K562 (cell line): ENCODE data around the gene KRAS. TPM values are rescaled to one million over a fixed set of nuclear protein-coding genes. Genes with fewer than 3 reads are reported as not detected.

Experiments used
- ATAC-seq: fragments of 200-7000 bp; cut with Tn5 transposase; 3 replicates; pipeline ENCODE4 v1.9.1; 2020; ENCODE audit warnings: moderate library complexity
- BruUV-seq: library from RNA; stranded (reverse); fragments of 400-500 nt; replicated peaks from 2 replicates; lab custom pipeline; 2021; lab: Mats Ljungman, UMichigan
- CTCF ChIA-PET: fragments of 300-600 bp; formaldehyde crosslinking; extraction: SDS; loops from one replicate; lab custom pipeline; 2021; ENCODE audit warnings: low intra/inter-chr PET ratio; lab: Yijun Ruan, JAX
- POLR2A ChIA-PET: fragments of 300-600, 350-650 bp; sonication (Branson Sonifier 250); formaldehyde crosslinking; extraction: SDS; loops from one replicate; lab custom pipeline; 2021; ENCODE audit warnings: antibody characterized with exemption, inconsistent platforms; lab: Yijun Ruan, JAX
- DNase-seq, 4 experiments: peaks; one replicate each; pipeline versions ENCODE4 v3.0.0 to v3.0.0-alpha.2; 2011 to 2018; ENCODE audit warnings: low spot score in 3 of 4, mixed read lengths in 3 of 4; ENCODE audit errors: extremely low read depth in 1 of 4
- FAIRE-seq: peaks from 2 replicates; lab custom pipeline; 2011; peaks lifted over from hg19 to GRCh38; lab: Jason Lieb, UNC
- H2AFZ ChIP-seq: 2 replicates; pipeline ENCODE4 v1.6.0; 2011; ENCODE audit warnings: low read depth, low read length, control low read depth, inconsistent platforms
- H3K27ac ChIP-seq: fragments of 200-600 bp; 3 replicates; pipeline ENCODE4 v1.8.0; 2011; ENCODE audit warnings: low read depth, mild to moderate bottlenecking, control low read depth, inconsistent platforms, low read length, moderate library complexity, mixed read lengths; ENCODE audit errors: extremely low read depth
- H3K27me3 ChIP-seq, 2 experiments: fragments of 300-600 bp in 1 of 2; 2 replicates in 1 of 2; 3 replicates in 1 of 2; pipeline versions ENCODE4 v1.6.0 to v1.8.0; 2011; ENCODE audit warnings: inconsistent platforms in 2 of 2, low read length in 2 of 2, mild to moderate bottlenecking in 1 of 2, mixed read lengths in 1 of 2, moderate library complexity in 1 of 2; ENCODE audit not compliant: control insufficient read depth in 2 of 2, insufficient read depth in 2 of 2
- H3K36me3 ChIP-seq: fragments of 300-600 bp; 3 replicates; pipeline ENCODE4 v1.8.0; 2011; ENCODE audit warnings: mild to moderate bottlenecking, low read length, inconsistent platforms; ENCODE audit not compliant: control insufficient read depth, insufficient read depth
- H3K4me1 ChIP-seq, 2 experiments: fragments of 200-600 bp in 1 of 2; replicated peaks in 1 of 2; 2 replicates in 1 of 2; 3 replicates in 1 of 2; pipeline versions ENCODE4 v1.5.1 to v1.8.0; 2011; ENCODE audit warnings: inconsistent platforms in 2 of 2, low read length in 2 of 2, mild to moderate bottlenecking in 1 of 2, mixed read lengths in 1 of 2, moderate library complexity in 1 of 2; ENCODE audit not compliant: control insufficient read depth in 2 of 2, insufficient read depth in 2 of 2
- H3K4me2 ChIP-seq: 2 replicates; pipeline ENCODE4 v1.6.1; 2011; ENCODE audit warnings: low read length, control low read depth, inconsistent platforms, mixed read lengths; ENCODE audit not compliant: insufficient read depth
- H3K4me3 ChIP-seq: fragments of 200-600 bp; sonication (generic), shearing (Covaris generic); 2 replicates; pipeline ENCODE4 v1.5.1; 2016; ENCODE audit warnings: control low read depth, inconsistent platforms
- H3K79me2 ChIP-seq: fragments of 200-600 bp; 3 replicates; pipeline ENCODE4 v1.8.0; 2011; ENCODE audit warnings: low read length, inconsistent platforms; ENCODE audit not compliant: control insufficient read depth, insufficient read depth
- H3K9ac ChIP-seq, 2 experiments: 2 replicates each; pipeline versions ENCODE4 v1.6.0 to v1.6.1; 2011; ENCODE audit warnings: low read depth in 2 of 2, low read length in 2 of 2, control low read depth in 1 of 2, inconsistent platforms in 1 of 2, mild to moderate bottlenecking in 1 of 2, mixed read lengths in 1 of 2; ENCODE audit not compliant: insufficient read depth in 1 of 2
- H3K9me1 ChIP-seq: one replicate; pipeline ENCODE4 v1.6.0; 2011; ENCODE audit warnings: inconsistent platforms, mild to moderate bottlenecking, low read length, moderate library complexity; ENCODE audit not compliant: control insufficient read depth, insufficient read depth
- H3K9me3 ChIP-seq: replicated peaks from 2 replicates; pipeline ENCODE4 v1.5.1; 2011; ENCODE audit warnings: low read depth, low read length, inconsistent platforms; ENCODE audit not compliant: control insufficient read depth, insufficient read depth
- H4K20me1 ChIP-seq: replicated peaks from 2 replicates; pipeline ENCODE4 v1.6.1; 2011; ENCODE audit warnings: low read length, inconsistent platforms, mixed read lengths; ENCODE audit not compliant: control insufficient read depth, insufficient read depth
- HINFP ChIP-seq: fragments of 450-650 bp; conservative IDR thresholded peaks from 2 replicates; pipeline ENCODE4 v1.6.1; 2016; ENCODE audit warnings: missing genetic modification characterization, low read depth, mild to moderate bottlenecking, control low read depth, missing compliant biosample characterization
- HNRNPK ChIP-seq: fragments of 200-400 bp; formaldehyde crosslinking; IDR thresholded peaks from one replicate; pipeline ENCODE4 v1.6.1; 2018; ENCODE audit warnings: mild to moderate bottlenecking, low read depth, low read length; ENCODE audit not compliant: poor library complexity, severe bottlenecking
- WGBS: fragments of 100-300 bp; shearing (Covaris generic); methylation state at CpG from one replicate; pipeline ENCODE4 v1.1.6; 2016; ENCODE audit warnings: low coverage, mixed read lengths; ENCODE audit not compliant: insufficient coverage; ENCODE audit errors: missing lambda C conversion rate; 5-methylcytosine and 5-hydroxymethylcytosine counted together
- in situ Hi-C: fragments of 300-500 bp; cut with MboI; formaldehyde crosslinking; loops from 4 replicates; pipeline ENCODE4 v1.15.0; 2018; ENCODE audit warnings: inconsistent platforms, mixed read lengths
- intact Hi-C: fragments of 100-400 bp; cut with micrococcal nuclease; formaldehyde crosslinking; loops from 2 replicates; pipeline ENCODE4 v1.14.2; 2022
- polyA plus RNA-seq, 8 experiments: library from polyadenylated mRNA; depleted of rRNA in 4 of 8; stranded (reverse) in 5 of 8; unstranded in 3 of 8; fragments of >200 nt; fragmentation: Nextera tagmentation in 2 of 8; fragmentation: Illumina TruSeq in 1 of 8; extraction: Ambion mirVana in 2 of 8; extraction: Trizol in 1 of 8; gene quantifications; 2 replicates each; pipeline versions ENCODE4 v1.2.1 to v1.2.3, GENCODE V29; 2011 to 2014; ENCODE audit warnings: inconsistent platforms in 1 of 8, missing spikeins in 1 of 8
- total RNA-seq, 7 experiments: library from RNA; depleted of rRNA in 6 of 7; stranded (reverse); fragments of >200 nt in 6 of 7; fragmentation: Illumina TruSeq in 2 of 7; extraction: Trizol in 2 of 7; gene quantifications; 2 replicates each; pipeline versions ENCODE4 v1.2.1 to v1.2.3, GENCODE V29; 2011 to 2021; ENCODE audit warnings: low replicate concordance in 1 of 7
- TF ChIP-seq, protein P1 (sequence below): fragments of 250-450 bp; sonication (Bioruptor Pico); IDR thresholded peaks from 2 replicates; pipeline ENCODE4 v1.4.0; 2020
- TF ChIP-seq, protein P2 (sequence below): IDR thresholded peaks from 2 replicates; pipeline ENCODE4 v1.6.1; 2016; ENCODE audit warnings: missing genetic modification characterization, missing compliant biosample characterization

The KRAS gene
- total and polyA plus RNA-seq, 9 of the 15 experiments (the other 6 are each of a cell fraction or from before 2014, with no cell fraction given) = 7.2 to 21.2 (median 12.7) TPM

- TF ChIP-seq HNRNPK = no peak
- TF ChIP-seq, protein P1, sequence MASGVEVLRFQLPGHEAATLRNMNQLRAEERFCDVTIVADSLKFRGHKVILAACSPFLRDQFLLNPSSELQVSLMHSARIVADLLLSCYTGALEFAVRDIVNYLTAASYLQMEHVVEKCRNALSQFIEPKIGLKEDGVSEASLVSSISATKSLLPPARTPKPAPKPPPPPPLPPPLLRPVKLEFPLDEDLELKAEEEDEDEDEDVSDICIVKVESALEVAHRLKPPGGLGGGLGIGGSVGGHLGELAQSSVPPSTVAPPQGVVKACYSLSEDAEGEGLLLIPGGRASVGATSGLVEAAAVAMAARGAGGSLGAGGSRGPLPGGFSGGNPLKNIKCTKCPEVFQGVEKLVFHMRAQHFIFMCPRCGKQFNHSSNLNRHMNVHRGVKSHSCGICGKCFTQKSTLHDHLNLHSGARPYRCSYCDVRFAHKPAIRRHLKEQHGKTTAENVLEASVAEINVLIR (CRISPR knock-in tag) = no peak
Measured at GRCh38 chr12:25184132-25184531, 66.6 kb downstream of the KRAS start (continued).

DNA sequence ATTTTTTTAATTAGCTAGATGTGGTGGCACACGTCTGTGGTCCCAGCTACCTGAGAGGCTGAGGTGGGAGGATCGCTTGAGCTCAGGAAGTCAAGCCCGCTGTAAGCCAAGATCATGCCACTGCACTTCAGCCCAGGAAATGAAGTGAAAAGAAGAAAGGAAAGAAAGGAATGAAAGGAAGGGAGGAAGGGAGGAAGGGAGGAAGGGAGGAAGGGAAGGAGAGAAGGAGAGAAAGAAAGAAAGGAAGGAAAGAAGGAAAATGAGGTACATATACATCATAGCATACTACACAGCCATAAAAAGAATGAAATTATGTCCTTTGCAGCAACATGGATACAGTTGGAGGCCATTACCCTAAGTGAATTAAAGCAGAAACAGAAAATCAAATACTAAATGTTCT is 68.0 kb downstream of the KRAS start:
- no peak overlapping the region for H3K4me3 ChIP-seq
- intact Hi-C loops (no loop called here), in situ Hi-C loops (no loop called here)
- no peak overlapping the region for H3K9ac ChIP-seq
- ATAC-seq = no peak
- no peaks in the 10 kb centered on the region for H3K9me1 ChIP-seq
- FAIRE-seq = no peak
- no peaks in the 10 kb centered on the region for H3K36me3 ChIP-seq
- TF ChIP-seq, protein P2, sequence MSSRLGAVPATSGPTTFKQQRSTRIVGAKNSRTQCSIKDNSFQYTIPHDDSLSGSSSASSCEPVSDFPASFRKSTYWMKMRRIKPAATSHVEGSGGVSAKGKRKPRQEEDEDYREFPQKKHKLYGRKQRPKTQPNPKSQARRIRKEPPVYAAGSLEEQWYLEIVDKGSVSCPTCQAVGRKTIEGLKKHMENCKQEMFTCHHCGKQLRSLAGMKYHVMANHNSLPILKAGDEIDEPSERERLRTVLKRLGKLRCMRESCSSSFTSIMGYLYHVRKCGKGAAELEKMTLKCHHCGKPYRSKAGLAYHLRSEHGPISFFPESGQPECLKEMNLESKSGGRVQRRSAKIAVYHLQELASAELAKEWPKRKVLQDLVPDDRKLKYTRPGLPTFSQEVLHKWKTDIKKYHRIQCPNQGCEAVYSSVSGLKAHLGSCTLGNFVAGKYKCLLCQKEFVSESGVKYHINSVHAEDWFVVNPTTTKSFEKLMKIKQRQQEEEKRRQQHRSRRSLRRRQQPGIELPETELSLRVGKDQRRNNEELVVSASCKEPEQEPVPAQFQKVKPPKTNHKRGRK (tag) = peak; percentile 53
- no peak for TF ChIP-seq HINFP (tag)
- no TSS peak for BruUV-seq
- 13% methylated on average over 3 of the region's 3 CpGs for WGBS
- CTCF ChIA-PET = no interaction called here
- H3K79me2 ChIP-seq = no peaks in the 10 kb centered on the region
- no peaks in the 10 kb centered on the region for H4K20me1 ChIP-seq
- H3K27ac ChIP-seq = no peak overlapping the region
- DNase-seq = no peak
- no peaks in the 10 kb centered on the region for H3K9me3 ChIP-seq
- no peak overlapping the region for H2AFZ ChIP-seq
- POLR2A ChIA-PET = interaction anchor here (0.7 kb wide), 1 partner anchor 1421 kb away, joined by 4 read pairs; no protein-coding TSS in a partner anchor
- no peak overlapping the region for H3K4me2 ChIP-seq
- no peaks in the 10 kb centered on the region; a peak in 1 of 5 replicates for H3K27me3 ChIP-seq
- no peaks in the 10 kb centered on the region for H3K4me1 ChIP-seq
